Stimulated activated CD8-positive, alpha-beta memory T cell treated with anti-CD3 and anti-CD28 coated beads, Interleukin-15, amount 100 ng/mL, for 4 hours (primary cell): Measurements from ENCODE around the gene CNTLN.
"Not testable (repeated sequence)": the region's sequence is repeated elsewhere in the genome, so short reads cannot be mapped to it uniquely, and the experiment has no call there.

Experiments
- DNase-seq, 2 donors: peaks; one replicate each; pipeline ENCODE4 v3.0.0-alpha.2; 2020; ENCODE audit warnings: low read depth in 2 of 2

CNTLN gene

GRCh38 chr9:17509701-17510100 is 374.9 kb downstream of the CNTLN start:
- no peak for DNase-seq

- DNase-seq: no peak
Measured at GRCh38 chr9:17519761-17520160, 384.9 kb downstream of the CNTLN start.

- DNase-seq: no peak
Measured at GRCh38 chr9:17520268-17521064, 385.6 kb downstream of the CNTLN start.

GRCh38 chr9:17521100-17521855 is 386.4 kb downstream of the CNTLN start:
- DNase-seq: no peak

- DNase-seq: not testable (repeated sequence)
Measured at GRCh38 chr9:17526726-17527125, 391.9 kb downstream of the CNTLN start.

- no peak for DNase-seq
Measured at GRCh38 chr9:17528859-17529258, 394.0 kb downstream of the CNTLN start.

- no peak for DNase-seq
Measured at GRCh38 chr9:17531642-17532254, 396.9 kb downstream of the CNTLN start.

GRCh38 chr9:17532461-17532860 is 397.6 kb downstream of the CNTLN start:
- no peak for DNase-seq

- no peak for DNase-seq
Measured at GRCh38 chr9:17535176-17535575, 400.3 kb downstream of the CNTLN start.

- no peak for DNase-seq
Measured at GRCh38 chr9:17536027-17536426, 401.2 kb downstream of the CNTLN start.

GRCh38 chr9:17551023-17551422 is 416.2 kb downstream of the CNTLN start:
- DNase-seq: no peak
